B cell (primary cell): ENCODE measurements around the gene CAPZB. TPM values are rescaled to one million over a fixed set of nuclear protein-coding genes. Genes with fewer than 3 reads are reported as not detected.

Experiments used
- ATAC-seq: fragments of 200-7000 bp; cut with Tn5 transposase; one replicate; pipeline ENCODE4 v1.10.0; 2021; ENCODE audit warnings: low read depth, mild to moderate bottlenecking, moderate number of reproducible peaks, moderate library complexity
- CTCF ChIA-PET: fragments of 350-600 bp; sonication (Branson Sonifier 250); formaldehyde crosslinking; loops from one replicate; lab custom pipeline; 2021; ENCODE audit warnings: antibody characterized with exemption, inconsistent platforms; lab: Charles Lee
- POLR2A ChIA-PET: fragments of 350-600 bp; sonication (Branson Sonifier 250); formaldehyde crosslinking; loops from one replicate; lab custom pipeline; 2021; ENCODE audit warnings: antibody characterized with exemption; lab: Charles Lee
- DNase-seq: peaks from one replicate; pipeline ENCODE4 v3.0.0; 2013
- H2AFZ ChIP-seq: 2 replicates; pipeline ENCODE4 v1.6.1; 2012; ENCODE audit warnings: mild to moderate bottlenecking, low read depth, low read length; ENCODE audit not compliant: insufficient read depth, poor library complexity, severe bottlenecking
- H3K27ac ChIP-seq, 2 donors: 1 replicate in 1 of 2; 2 replicates in 1 of 2; pipeline ENCODE4 v1.5.1; 2012 to 2013; ENCODE audit warnings: low read length in 2 of 2, mild to moderate bottlenecking in 2 of 2, moderate library complexity in 1 of 2
- H3K27me3 ChIP-seq, 4 experiments: fragments of 200-600 bp in 1 of 4; sonication (generic) in 1 of 4; replicated peaks in 1 of 4; 1 replicate in 2 of 4; 2 replicates in 2 of 4; pipeline versions ENCODE4 v1.6.1 to v1.7.0; 2013 to 2016; ENCODE audit warnings: low read length in 3 of 4, mild to moderate bottlenecking in 2 of 4, mixed read lengths in 1 of 4, moderate library complexity in 1 of 4; ENCODE audit not compliant: insufficient read depth in 4 of 4, control insufficient read depth in 3 of 4; ENCODE audit errors: control extremely low read depth in 1 of 4
- H3K36me3 ChIP-seq, 2 experiments: replicated peaks in 1 of 2; 1 replicate in 1 of 2; 2 replicates in 1 of 2; pipeline versions ENCODE4 v1.6.1 to v1.7.1; 2013; ENCODE audit warnings: low read length in 1 of 2; ENCODE audit not compliant: insufficient read depth in 2 of 2, control insufficient read depth in 1 of 2; ENCODE audit errors: control extremely low read depth in 1 of 2, extremely low read depth in 1 of 2
- H3K4me1 ChIP-seq, 2 donors: fragments of 200-600 bp in 1 of 2; sonication (generic) in 1 of 2; 1 replicate in 1 of 2; 2 replicates in 1 of 2; pipeline versions ENCODE4 v1.5.1 to v1.6.1; 2013 to 2017; ENCODE audit warnings: low read length in 2 of 2; ENCODE audit not compliant: control insufficient read depth in 2 of 2, insufficient read depth in 2 of 2
- H3K4me2 ChIP-seq: replicated peaks from 2 replicates; pipeline ENCODE3; 2012; ENCODE audit warnings: mild to moderate bottlenecking, low read depth, low read length; ENCODE audit not compliant: poor library complexity, severe bottlenecking
- H3K4me3 ChIP-seq, 5 experiments: fragments of 200-600 bp in 1 of 5; sonication (generic) in 1 of 5; 1 replicate in 3 of 5; 2 replicates in 2 of 5; pipeline versions ENCODE4 v1.5.1 to v1.7.0; 2011 to 2016; ENCODE audit warnings: low read length in 4 of 5, mild to moderate bottlenecking in 4 of 5, low read depth in 2 of 5, control low read depth in 1 of 5, moderate library complexity in 1 of 5; ENCODE audit not compliant: insufficient read depth in 1 of 5; ENCODE audit errors: control extremely low read depth in 1 of 5, extremely low read depth in 1 of 5
- H3K79me2 ChIP-seq: fragments of 200-600 bp; sonication (generic); one replicate; pipeline ENCODE4 v1.6.0; 2016; ENCODE audit warnings: low read length; ENCODE audit not compliant: control insufficient read depth, insufficient read depth
- H3K9ac ChIP-seq: fragments of 200-600 bp; sonication (generic); 2 replicates; pipeline ENCODE4 v1.6.1; 2017; ENCODE audit warnings: mild to moderate bottlenecking, low read length, moderate library complexity
- H3K9me3 ChIP-seq, 3 donors: one replicate each; pipeline versions ENCODE4 v1.6.1 to v1.7.1; 2013; ENCODE audit warnings: low read length in 2 of 3; ENCODE audit not compliant: control insufficient read depth in 2 of 3, insufficient read depth in 1 of 3; ENCODE audit errors: control extremely low read depth in 1 of 3
- H4K20me1 ChIP-seq: 2 replicates; pipeline ENCODE4 v1.6.0; 2012; ENCODE audit warnings: mild to moderate bottlenecking, low read length; ENCODE audit not compliant: insufficient read depth, control insufficient read depth, poor library complexity, severe bottlenecking
- H3K27ac Mint-ChIP-seq: one replicate; pipeline ENCODE4 v1.8.0; 2021; ENCODE audit warnings: mixed read lengths
- H3K27me3 Mint-ChIP-seq: one replicate; pipeline ENCODE4 v1.8.0; 2021; ENCODE audit warnings: mixed read lengths
- H3K4me1 Mint-ChIP-seq: one replicate; pipeline ENCODE4 v1.8.0; 2021; ENCODE audit warnings: mixed read lengths
- H3K4me3 Mint-ChIP-seq: one replicate; pipeline ENCODE4 v1.8.0; 2021; ENCODE audit warnings: mixed read lengths
- H3K9me3 Mint-ChIP-seq: one replicate; pipeline ENCODE4 v1.8.0; 2022; ENCODE audit warnings: mixed read lengths; ENCODE audit not compliant: insufficient read depth
- EZH2 ChIP-seq: IDR thresholded peaks from 2 replicates; pipeline ENCODE4 v1.6.1; 2012; ENCODE audit warnings: borderline replicate concordance, low read depth, mild to moderate bottlenecking, moderate library complexity, low read length; ENCODE audit not compliant: insufficient read depth, poor library complexity, severe bottlenecking
- WGBS: methylation state at CpG from one replicate; pipeline ENCODE4 v1.1.5; 2013; ENCODE audit warnings: missing lambda C conversion rate; ENCODE audit not compliant: insufficient coverage; 5-methylcytosine and 5-hydroxymethylcytosine counted together
- intact Hi-C: fragments of 100-400 bp; cut with micrococcal nuclease; formaldehyde crosslinking; loops from one replicate; pipeline ENCODE4 v1.10.0; 2022
- polyA plus RNA-seq: library from polyadenylated mRNA; depleted of rRNA; stranded (reverse); fragments of >200 nt; gene quantifications from 2 replicates; pipeline ENCODE4 v1.2.3, GENCODE V29; 2012
- total RNA-seq, 2 donors: library from RNA; stranded (reverse); fragments of 120-200 nt in 1 of 2; gene quantifications; 1 replicate in 1 of 2; 2 replicates in 1 of 2; pipeline versions ENCODE4 v1.2.3 to v1.2.4, GENCODE V29; 2013 to 2022
- TF ChIP-seq, protein P1 (sequence below): fragments of 200-600 bp; IDR thresholded peaks from one replicate; pipeline ENCODE4 v1.8.0; 2022; ENCODE audit warnings: antibody characterized with exemption, mild to moderate bottlenecking

CAPZB gene
- total and polyA plus RNA-seq, 2 donors (not counting 1 experiment from before 2014, with no cell fraction given): 126 to 193 TPM

- peaks cover 65% of the 10 kb centered on the region for H3K79me2 ChIP-seq
Measured at GRCh38 chr1:19368964-19369363, 116.4 kb downstream of the CAPZB start.

DNA sequence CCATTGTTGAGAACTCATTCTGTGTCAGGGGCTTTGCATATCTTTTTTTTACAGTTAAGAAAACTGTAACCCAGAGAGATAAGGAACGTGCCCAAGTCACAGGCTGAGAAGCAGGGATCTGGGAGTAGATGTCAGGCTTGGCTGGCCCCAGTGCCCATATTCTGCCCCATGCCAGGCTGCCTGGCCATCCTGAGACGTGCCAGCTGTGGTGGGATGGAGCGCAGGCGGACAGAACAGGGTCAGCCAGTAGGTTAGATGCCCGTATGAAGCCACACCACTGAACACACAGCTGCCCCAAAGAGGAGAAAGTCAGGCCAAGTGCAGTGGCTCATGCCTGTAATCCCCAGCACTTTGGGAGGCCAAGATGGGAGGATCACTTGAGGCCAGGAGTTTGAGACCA, 117.3 kb downstream of the CAPZB start:
- H2AFZ ChIP-seq: no peak overlapping the region
- DNase-seq (no peak), ATAC-seq (no peak)
- no peak overlapping the region for H3K4me3 ChIP-seq
- H3K4me1 ChIP-seq: no peaks in the 10 kb centered on the region
- peaks cover 0 to 44% of the 10 kb centered on the region in 2 experiments for H3K36me3 ChIP-seq
- H3K27me3 Mint-ChIP-seq: no peaks in the 10 kb centered on the region
- no peak overlapping the region for H3K4me2 ChIP-seq
- H3K9ac ChIP-seq: no peak overlapping the region
- no peak overlapping the region for H3K4me3 Mint-ChIP-seq
- no peak overlapping the region for H3K27ac ChIP-seq
- ChIA-PET CTCF (interaction anchor here (0.8 kb wide), 1 partner anchor 294 kb away, joined by 3 read pairs; no protein-coding TSS in a partner anchor), POLR2A (no interaction called here)
- intact Hi-C loops: no loop called here
- H3K4me1 Mint-ChIP-seq: peaks cover 5% of the 10 kb centered on the region
- peaks cover 89% of the 10 kb centered on the region for H4K20me1 ChIP-seq
- H3K79me2 ChIP-seq: peaks cover 64% of the 10 kb centered on the region
- no peaks in the 10 kb centered on the region for H3K9me3 ChIP-seq
- no peak overlapping the region for H3K27ac Mint-ChIP-seq
- H3K27me3 ChIP-seq: no peaks in the 10 kb centered on the region
- WGBS: 100% methylated on average over 4 of the region's 5 CpGs
- TF ChIP-seq, protein P1, sequence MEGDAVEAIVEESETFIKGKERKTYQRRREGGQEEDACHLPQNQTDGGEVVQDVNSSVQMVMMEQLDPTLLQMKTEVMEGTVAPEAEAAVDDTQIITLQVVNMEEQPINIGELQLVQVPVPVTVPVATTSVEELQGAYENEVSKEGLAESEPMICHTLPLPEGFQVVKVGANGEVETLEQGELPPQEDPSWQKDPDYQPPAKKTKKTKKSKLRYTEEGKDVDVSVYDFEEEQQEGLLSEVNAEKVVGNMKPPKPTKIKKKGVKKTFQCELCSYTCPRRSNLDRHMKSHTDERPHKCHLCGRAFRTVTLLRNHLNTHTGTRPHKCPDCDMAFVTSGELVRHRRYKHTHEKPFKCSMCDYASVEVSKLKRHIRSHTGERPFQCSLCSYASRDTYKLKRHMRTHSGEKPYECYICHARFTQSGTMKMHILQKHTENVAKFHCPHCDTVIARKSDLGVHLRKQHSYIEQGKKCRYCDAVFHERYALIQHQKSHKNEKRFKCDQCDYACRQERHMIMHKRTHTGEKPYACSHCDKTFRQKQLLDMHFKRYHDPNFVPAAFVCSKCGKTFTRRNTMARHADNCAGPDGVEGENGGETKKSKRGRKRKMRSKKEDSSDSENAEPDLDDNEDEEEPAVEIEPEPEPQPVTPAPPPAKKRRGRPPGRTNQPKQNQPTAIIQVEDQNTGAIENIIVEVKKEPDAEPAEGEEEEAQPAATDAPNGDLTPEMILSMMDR: no peak
- no peak for TF ChIP-seq EZH2
- no peaks in the 10 kb centered on the region for H3K9me3 Mint-ChIP-seq

More at GRCh38 chr1:19368964-19369363, 116.4 kb downstream of the CAPZB start:
- Mint-ChIP-seq H3K4me1 (peaks cover 5% of the 10 kb centered on the region), H3K4me3 (no peak overlapping the region), H3K27ac (no peak overlapping the region), H3K27me3 (no peaks in the 10 kb centered on the region), H3K9me3 (no peaks in the 10 kb centered on the region)
- Histone ChIP-seq H4K20me1 (peaks cover 93% of the 10 kb centered on the region), H3K4me3 (no peak overlapping the region), H3K4me1 (no peaks in the 10 kb centered on the region), H2AFZ (no peak overlapping the region), H3K9me3 (no peaks in the 10 kb centered on the region), H3K27ac (no peak overlapping the region), H3K36me3 (peaks cover 0 to 53% of the 10 kb centered on the region in 2 experiments), H3K4me2 (no peak overlapping the region), H3K9ac (no peak overlapping the region), H3K27me3 (no peaks in the 10 kb centered on the region)
- CTCF ChIA-PET: no interaction called here
- WGBS: 90% methylated on average over 5 of the region's 5 CpGs
- POLR2A ChIA-PET: no interaction called here
- intact Hi-C loops: no loop called here
- no peak for ATAC-seq
- DNase-seq: no peak
- TF ChIP-seq, protein P1: no peak
- no peak for TF ChIP-seq EZH2
